K562 (cell line): ENCODE data around the gene AQP1. TPM values are rescaled to one million over a fixed set of nuclear protein-coding genes. Genes with fewer than 3 reads are reported as not detected.

Experiments used
- ATAC-seq: fragments of 200-7000 bp; cut with Tn5 transposase; 3 replicates; pipeline ENCODE4 v1.9.1; 2020; ENCODE audit warnings: moderate library complexity
- BruUV-seq: library from RNA; stranded (reverse); fragments of 400-500 nt; replicated peaks from 2 replicates; lab custom pipeline; 2021; lab: Mats Ljungman, UMichigan
- CTCF ChIA-PET: fragments of 300-600 bp; formaldehyde crosslinking; extraction: SDS; loops from one replicate; lab custom pipeline; 2021; ENCODE audit warnings: low intra/inter-chr PET ratio; lab: Yijun Ruan, JAX
- POLR2A ChIA-PET: fragments of 300-600, 350-650 bp; sonication (Branson Sonifier 250); formaldehyde crosslinking; extraction: SDS; loops from one replicate; lab custom pipeline; 2021; ENCODE audit warnings: antibody characterized with exemption, inconsistent platforms; lab: Yijun Ruan, JAX
- DNase-seq, 4 experiments: peaks; one replicate each; pipeline versions ENCODE4 v3.0.0 to v3.0.0-alpha.2; 2011 to 2018; ENCODE audit warnings: low spot score in 3 of 4, mixed read lengths in 3 of 4; ENCODE audit errors: extremely low read depth in 1 of 4
- FAIRE-seq: peaks from 2 replicates; lab custom pipeline; 2011; peaks lifted over from hg19 to GRCh38; lab: Jason Lieb, UNC
- H2AFZ ChIP-seq: 2 replicates; pipeline ENCODE4 v1.6.0; 2011; ENCODE audit warnings: low read depth, low read length, control low read depth, inconsistent platforms
- H3K27ac ChIP-seq: fragments of 200-600 bp; 3 replicates; pipeline ENCODE4 v1.8.0; 2011; ENCODE audit warnings: low read depth, mild to moderate bottlenecking, control low read depth, inconsistent platforms, low read length, moderate library complexity, mixed read lengths; ENCODE audit errors: extremely low read depth
- H3K27me3 ChIP-seq, 2 experiments: fragments of 300-600 bp in 1 of 2; 2 replicates in 1 of 2; 3 replicates in 1 of 2; pipeline versions ENCODE4 v1.6.0 to v1.8.0; 2011; ENCODE audit warnings: inconsistent platforms in 2 of 2, low read length in 2 of 2, mild to moderate bottlenecking in 1 of 2, mixed read lengths in 1 of 2, moderate library complexity in 1 of 2; ENCODE audit not compliant: control insufficient read depth in 2 of 2, insufficient read depth in 2 of 2
- H3K36me3 ChIP-seq: fragments of 300-600 bp; 3 replicates; pipeline ENCODE4 v1.8.0; 2011; ENCODE audit warnings: mild to moderate bottlenecking, low read length, inconsistent platforms; ENCODE audit not compliant: control insufficient read depth, insufficient read depth
- H3K4me1 ChIP-seq, 2 experiments: fragments of 200-600 bp in 1 of 2; replicated peaks in 1 of 2; 2 replicates in 1 of 2; 3 replicates in 1 of 2; pipeline versions ENCODE4 v1.5.1 to v1.8.0; 2011; ENCODE audit warnings: inconsistent platforms in 2 of 2, low read length in 2 of 2, mild to moderate bottlenecking in 1 of 2, mixed read lengths in 1 of 2, moderate library complexity in 1 of 2; ENCODE audit not compliant: control insufficient read depth in 2 of 2, insufficient read depth in 2 of 2
- H3K4me2 ChIP-seq: 2 replicates; pipeline ENCODE4 v1.6.1; 2011; ENCODE audit warnings: low read length, control low read depth, inconsistent platforms, mixed read lengths; ENCODE audit not compliant: insufficient read depth
- H3K4me3 ChIP-seq: fragments of 200-600 bp; sonication (generic), shearing (Covaris generic); 2 replicates; pipeline ENCODE4 v1.5.1; 2016; ENCODE audit warnings: control low read depth, inconsistent platforms
- H3K79me2 ChIP-seq: fragments of 200-600 bp; 3 replicates; pipeline ENCODE4 v1.8.0; 2011; ENCODE audit warnings: low read length, inconsistent platforms; ENCODE audit not compliant: control insufficient read depth, insufficient read depth
- H3K9ac ChIP-seq, 2 experiments: 2 replicates each; pipeline versions ENCODE4 v1.6.0 to v1.6.1; 2011; ENCODE audit warnings: low read depth in 2 of 2, low read length in 2 of 2, control low read depth in 1 of 2, inconsistent platforms in 1 of 2, mild to moderate bottlenecking in 1 of 2, mixed read lengths in 1 of 2; ENCODE audit not compliant: insufficient read depth in 1 of 2
- H3K9me1 ChIP-seq: one replicate; pipeline ENCODE4 v1.6.0; 2011; ENCODE audit warnings: inconsistent platforms, mild to moderate bottlenecking, low read length, moderate library complexity; ENCODE audit not compliant: control insufficient read depth, insufficient read depth
- H3K9me3 ChIP-seq: replicated peaks from 2 replicates; pipeline ENCODE4 v1.5.1; 2011; ENCODE audit warnings: low read depth, low read length, inconsistent platforms; ENCODE audit not compliant: control insufficient read depth, insufficient read depth
- H4K20me1 ChIP-seq: replicated peaks from 2 replicates; pipeline ENCODE4 v1.6.1; 2011; ENCODE audit warnings: low read length, inconsistent platforms, mixed read lengths; ENCODE audit not compliant: control insufficient read depth, insufficient read depth
- GTF2E2 ChIP-seq: fragments of 200-800 bp; sonication (Bioruptor generic); IDR thresholded peaks from 2 replicates; pipeline ENCODE4 v1.6.1; 2016; ENCODE audit warnings: missing genetic modification characterization, missing compliant biosample characterization
- HMBOX1 ChIP-seq: sonication (generic); IDR thresholded peaks from 2 replicates; pipeline ENCODE4 v1.6.1; 2016
- KLF6 ChIP-seq: fragments of 250-450 bp; sonication (Bioruptor Pico); IDR thresholded peaks from 2 replicates; pipeline ENCODE4 v1.4.0; 2020; ENCODE audit warnings: mild to moderate bottlenecking, moderate library complexity, borderline replicate concordance
- NR2F6 ChIP-seq: fragments of 450-650 bp; formaldehyde crosslinking; IDR thresholded peaks from 2 replicates; pipeline ENCODE4 v1.4.0; 2020; ENCODE audit warnings: mild to moderate bottlenecking
- POLR3G ChIP-seq: IDR thresholded peaks from 2 replicates; pipeline ENCODE4 v1.6.1; 2011; ENCODE audit not compliant: insufficient read length, insufficient replicate concordance; ENCODE audit errors: extremely low read depth
- YBX1 ChIP-seq: fragments of 450-650 bp; IDR thresholded peaks from 2 replicates; pipeline ENCODE4 v1.7.1; 2016; ENCODE audit warnings: mild to moderate bottlenecking
- ZFP1 ChIP-seq: fragments of 450-650 bp; formaldehyde crosslinking; IDR thresholded peaks from 2 replicates; pipeline ENCODE4 v1.4.0; 2020; ENCODE audit warnings: mild to moderate bottlenecking, mixed read lengths
- ZNF121 ChIP-seq: sonication (generic); formaldehyde crosslinking; conservative IDR thresholded peaks from 2 replicates; pipeline ENCODE4 v1.8.0; 2022; ENCODE audit warnings: missing genetic modification reagents
- ZNF3 ChIP-seq: fragments of 250-450 bp; sonication (Bioruptor Pico); IDR thresholded peaks from 2 replicates; pipeline ENCODE4 v1.5.0; 2021; ENCODE audit warnings: mild to moderate bottlenecking, moderate library complexity
- ZNF384 ChIP-seq: IDR thresholded peaks from 2 replicates; pipeline ENCODE4 v1.6.1; 2012; ENCODE audit warnings: low read depth, low read length, improper control_type of control experiment
- WGBS: fragments of 100-300 bp; shearing (Covaris generic); methylation state at CpG from one replicate; pipeline ENCODE4 v1.1.6; 2016; ENCODE audit warnings: low coverage, mixed read lengths; ENCODE audit not compliant: insufficient coverage; ENCODE audit errors: missing lambda C conversion rate; 5-methylcytosine and 5-hydroxymethylcytosine counted together
- in situ Hi-C: fragments of 300-500 bp; cut with MboI; formaldehyde crosslinking; loops from 4 replicates; pipeline ENCODE4 v1.15.0; 2018; ENCODE audit warnings: inconsistent platforms, mixed read lengths
- intact Hi-C: fragments of 100-400 bp; cut with micrococcal nuclease; formaldehyde crosslinking; loops from 2 replicates; pipeline ENCODE4 v1.14.2; 2022
- polyA plus RNA-seq, 8 experiments: library from polyadenylated mRNA; depleted of rRNA in 4 of 8; stranded (reverse) in 5 of 8; unstranded in 3 of 8; fragments of >200 nt; fragmentation: Nextera tagmentation in 2 of 8; fragmentation: Illumina TruSeq in 1 of 8; extraction: Ambion mirVana in 2 of 8; extraction: Trizol in 1 of 8; gene quantifications; 2 replicates each; pipeline versions ENCODE4 v1.2.1 to v1.2.3, GENCODE V29; 2011 to 2014; ENCODE audit warnings: inconsistent platforms in 1 of 8, missing spikeins in 1 of 8
- total RNA-seq, 7 experiments: library from RNA; depleted of rRNA in 6 of 7; stranded (reverse); fragments of >200 nt in 6 of 7; fragmentation: Illumina TruSeq in 2 of 7; extraction: Trizol in 2 of 7; gene quantifications; 2 replicates each; pipeline versions ENCODE4 v1.2.1 to v1.2.3, GENCODE V29; 2011 to 2021; ENCODE audit warnings: low replicate concordance in 1 of 7
- TF ChIP-seq, protein P1 (sequence below), 2 experiments: IDR thresholded peaks; 2 replicates each; pipeline ENCODE4 v1.6.1; 2012; ENCODE audit warnings: improper control_type of control experiment in 2 of 2, low read depth in 2 of 2, low read length in 2 of 2, borderline replicate concordance in 1 of 2
- TF ChIP-seq, protein P2 (sequence below): sonication (generic); formaldehyde crosslinking; IDR thresholded peaks from 2 replicates; pipeline ENCODE4 v1.8.0; 2022; ENCODE audit warnings: mild to moderate bottlenecking, low read depth, missing genetic modification reagents
- TF ChIP-seq, protein P3 (sequence below), 2 experiments: IDR thresholded peaks in 1 of 2; conservative IDR thresholded peaks in 1 of 2; 2 replicates each; pipeline ENCODE4 v1.6.1; 2016; ENCODE audit warnings: low read depth in 2 of 2, mild to moderate bottlenecking in 1 of 2, missing compliant biosample characterization in 1 of 2, missing genetic modification characterization in 1 of 2, moderate library complexity in 1 of 2

AQP1 gene
- total and polyA plus RNA-seq, 9 of the 15 experiments (the other 6 are each of a cell fraction or from before 2014, with no cell fraction given) = 0.18 to 12.6 (median 4.1) TPM

- FAIRE-seq = peak; percentile 32
- Histone ChIP-seq H3K9me3 (no peaks in the 10 kb centered on the region), H4K20me1 (no peaks in the 10 kb centered on the region; the same call in 1 of the 2 replicates), H3K27me3 (no peaks in the 10 kb centered on the region), H3K9ac (peak overlapping the region in 1 of 2 experiments; percentile 28; a peak in 2 of 4 replicates), H3K27ac (no peak overlapping the region), H2AFZ (no peak overlapping the region), H3K36me3 (no peaks in the 10 kb centered on the region), H3K9me1 (no peaks in the 10 kb centered on the region), H3K4me1 (peaks cover 11 to 73% of the 10 kb centered on the region in 2 experiments; a peak in 4 of 5 replicates), H3K79me2 (no peaks in the 10 kb centered on the region), H3K4me2 (no peak overlapping the region), H3K4me3 (no peak overlapping the region)
- DNase-seq = no peak
- no peak for ATAC-seq
- intact Hi-C loops (no loop called here), in situ Hi-C loops (no loop called here)
- WGBS = 66% methylated on average over 9 of the region's 9 CpGs
- no TSS peak for BruUV-seq
- POLR2A ChIA-PET = interaction anchor here (0.6 kb wide), 1 partner anchor 114 kb away, joined by 3 read pairs; no protein-coding TSS in a partner anchor
- CTCF ChIA-PET = no interaction called here
- TF ChIP-seq, protein P1, sequence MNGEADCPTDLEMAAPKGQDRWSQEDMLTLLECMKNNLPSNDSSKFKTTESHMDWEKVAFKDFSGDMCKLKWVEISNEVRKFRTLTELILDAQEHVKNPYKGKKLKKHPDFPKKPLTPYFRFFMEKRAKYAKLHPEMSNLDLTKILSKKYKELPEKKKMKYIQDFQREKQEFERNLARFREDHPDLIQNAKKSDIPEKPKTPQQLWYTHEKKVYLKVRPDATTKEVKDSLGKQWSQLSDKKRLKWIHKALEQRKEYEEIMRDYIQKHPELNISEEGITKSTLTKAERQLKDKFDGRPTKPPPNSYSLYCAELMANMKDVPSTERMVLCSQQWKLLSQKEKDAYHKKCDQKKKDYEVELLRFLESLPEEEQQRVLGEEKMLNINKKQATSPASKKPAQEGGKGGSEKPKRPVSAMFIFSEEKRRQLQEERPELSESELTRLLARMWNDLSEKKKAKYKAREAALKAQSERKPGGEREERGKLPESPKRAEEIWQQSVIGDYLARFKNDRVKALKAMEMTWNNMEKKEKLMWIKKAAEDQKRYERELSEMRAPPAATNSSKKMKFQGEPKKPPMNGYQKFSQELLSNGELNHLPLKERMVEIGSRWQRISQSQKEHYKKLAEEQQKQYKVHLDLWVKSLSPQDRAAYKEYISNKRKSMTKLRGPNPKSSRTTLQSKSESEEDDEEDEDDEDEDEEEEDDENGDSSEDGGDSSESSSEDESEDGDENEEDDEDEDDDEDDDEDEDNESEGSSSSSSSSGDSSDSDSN (IDR thresholded peaks at IDR 0.05; ENCODE audit: borderline replicate concordance in 1 of 2, low read depth in 2 of 2, low read length in 2 of 2) = no peak
- TF ChIP-seq YBX1 (no peak), POLR3G (no peak), KLF6 (CRISPR knock-in tag) (no peak), ZNF121 (CRISPR knock-in tag) (no peak), ZNF3 (no peak), NR2F6 (CRISPR knock-in tag) (no peak), ZNF384 (no peak), HMBOX1 (no peak), GTF2E2 (tag) (no peak), ZFP1 (CRISPR knock-in tag) (no peak)
- TF ChIP-seq, protein P2, sequence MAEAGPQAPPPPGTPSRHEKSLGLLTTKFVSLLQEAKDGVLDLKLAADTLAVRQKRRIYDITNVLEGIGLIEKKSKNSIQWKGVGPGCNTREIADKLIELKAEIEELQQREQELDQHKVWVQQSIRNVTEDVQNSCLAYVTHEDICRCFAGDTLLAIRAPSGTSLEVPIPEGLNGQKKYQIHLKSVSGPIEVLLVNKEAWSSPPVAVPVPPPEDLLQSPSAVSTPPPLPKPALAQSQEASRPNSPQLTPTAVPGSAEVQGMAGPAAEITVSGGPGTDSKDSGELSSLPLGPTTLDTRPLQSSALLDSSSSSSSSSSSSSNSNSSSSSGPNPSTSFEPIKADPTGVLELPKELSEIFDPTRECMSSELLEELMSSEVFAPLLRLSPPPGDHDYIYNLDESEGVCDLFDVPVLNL (CRISPR knock-in tag) = no peak
- TF ChIP-seq, protein P3, sequence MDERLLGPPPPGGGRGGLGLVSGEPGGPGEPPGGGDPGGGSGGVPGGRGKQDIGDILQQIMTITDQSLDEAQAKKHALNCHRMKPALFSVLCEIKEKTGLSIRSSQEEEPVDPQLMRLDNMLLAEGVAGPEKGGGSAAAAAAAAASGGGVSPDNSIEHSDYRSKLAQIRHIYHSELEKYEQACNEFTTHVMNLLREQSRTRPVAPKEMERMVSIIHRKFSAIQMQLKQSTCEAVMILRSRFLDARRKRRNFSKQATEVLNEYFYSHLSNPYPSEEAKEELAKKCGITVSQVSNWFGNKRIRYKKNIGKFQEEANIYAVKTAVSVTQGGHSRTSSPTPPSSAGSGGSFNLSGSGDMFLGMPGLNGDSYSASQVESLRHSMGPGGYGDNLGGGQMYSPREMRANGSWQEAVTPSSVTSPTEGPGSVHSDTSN (CRISPR knock-in tag; IDR thresholded peaks at IDR 0.05; ENCODE audit: low read depth) = no peak
- TF ChIP-seq, protein P3 (tag; conservative IDR thresholded peaks at IDR 0.05; ENCODE audit: low read depth) = no peak
These were observed 7.1 kb upstream of the AQP1 start for GRCh38 chr7:30904561-30904960.
